ENCODE measurements around the gene NCOA7. TPM values are rescaled to one million over a fixed set of nuclear protein-coding genes. Genes with fewer than 3 reads are reported as not detected.

Gene NCOA7
- polyA plus RNA-seq, 1 of the 3 experiments (the other 2 are of a cell fraction): 16.3 TPM

DNA sequence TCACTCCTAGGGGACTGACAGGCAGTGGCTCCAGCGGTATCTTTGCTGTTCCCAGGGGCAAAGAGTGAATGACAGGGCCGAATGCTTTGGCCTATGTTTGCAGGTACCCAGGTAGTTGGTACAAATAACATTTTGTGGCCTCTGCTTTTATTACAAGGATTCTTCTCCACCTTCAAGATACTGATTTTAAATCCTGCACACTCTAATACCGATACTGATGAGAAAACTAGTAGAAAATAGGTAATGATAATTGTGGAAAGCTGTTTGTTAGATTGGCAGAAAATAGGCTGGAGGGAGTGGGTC is 166.6 kb downstream of the NCOA7 start:
- peaks cover 4% of the 10 kb centered on the region for H3F3A ChIP-seq (replicated peaks; ENCODE audit: insufficient read depth)
- POLR2A ChIA-PET: interaction anchor here (1.8 to 2.9 kb wide), 2 partner anchors 167 to 176 kb away, joined by 17 to 44 read pairs; partner anchors contain the start of gene NCOA7
- 9% methylated on average over 3 of the region's 3 CpGs for WGBS (ENCODE audit: low lambda C conversion rate)

GRCh38 chr6:125957845-125958244 is 167.1 kb downstream of the NCOA7 start:
- peaks cover 0 to 2% of the 10 kb centered on the region in 2 experiments for H3K36me3 ChIP-seq (replicated peaks in 1 of 2; ENCODE audit: control insufficient read depth in 1 of 2, insufficient read depth in 2 of 2, low read length in 1 of 2)
- H3F3A ChIP-seq (replicated peaks; ENCODE audit: insufficient read depth): peaks cover 4% of the 10 kb centered on the region
- H3K4me2 ChIP-seq: peak overlapping the region; percentile 92
- H2AFZ ChIP-seq (ENCODE audit: low read depth): peak overlapping the region; percentile 90; the same call in 1 of the 2 replicates
- DNase-seq: no peak
- POLR2A ChIA-PET: interaction anchor here (1.8 to 2.9 kb wide), 2 partner anchors 167 to 177 kb away, joined by 17 to 44 read pairs; partner anchors contain the start of gene NCOA7
- no peaks in the 10 kb centered on the region for H4K20me1 ChIP-seq (ENCODE audit: insufficient read depth)
- no peak overlapping the region for H3K27ac ChIP-seq (ENCODE audit: low read depth in 2 of 2, low read length in 1 of 2)
- H3K9ac ChIP-seq: no peak overlapping the region; the same call in 1 of the 2 replicates
- no peaks in the 10 kb centered on the region for H3K9me3 ChIP-seq
- WGBS (ENCODE audit: low lambda C conversion rate): 61% methylated on average over 4 of the region's 4 CpGs
- no peaks in the 10 kb centered on the region for H3K9me2 ChIP-seq
- peaks cover 14% of the 10 kb centered on the region; the same call in 1 of the 2 replicates for H3K79me2 ChIP-seq (ENCODE audit: insufficient read depth)
- CTCF ChIA-PET: interaction anchor here (0.6 to 6.4 kb wide), 17 partner anchors 8 to 644 kb away, joined by 3 to 65 read pairs (median 7); partner anchors contain the start of genes NCOA7 and TRMT11
- peaks cover 8% of the 10 kb centered on the region in 2 experiments; a peak in 3 of 4 replicates for H3K4me1 ChIP-seq (ENCODE audit: control insufficient read depth in 1 of 2, insufficient read depth in 2 of 2, low read depth in 1 of 2, low read length in 1 of 2)
- peak overlapping the region in 1 of 2 experiments; percentile 96; a peak in 3 of 4 replicates for H3K4me3 ChIP-seq (ENCODE audit: low read depth in 2 of 2, low read length in 1 of 2)
- H3K27me3 ChIP-seq (ENCODE audit: insufficient read depth): no peaks in the 10 kb centered on the region
- no peak for TF ChIP-seq POLR2AphosphoS5 (IDR thresholded peaks at IDR 0.05; ENCODE audit: low read depth, low read length)
- TF ChIP-seq, protein P1, sequence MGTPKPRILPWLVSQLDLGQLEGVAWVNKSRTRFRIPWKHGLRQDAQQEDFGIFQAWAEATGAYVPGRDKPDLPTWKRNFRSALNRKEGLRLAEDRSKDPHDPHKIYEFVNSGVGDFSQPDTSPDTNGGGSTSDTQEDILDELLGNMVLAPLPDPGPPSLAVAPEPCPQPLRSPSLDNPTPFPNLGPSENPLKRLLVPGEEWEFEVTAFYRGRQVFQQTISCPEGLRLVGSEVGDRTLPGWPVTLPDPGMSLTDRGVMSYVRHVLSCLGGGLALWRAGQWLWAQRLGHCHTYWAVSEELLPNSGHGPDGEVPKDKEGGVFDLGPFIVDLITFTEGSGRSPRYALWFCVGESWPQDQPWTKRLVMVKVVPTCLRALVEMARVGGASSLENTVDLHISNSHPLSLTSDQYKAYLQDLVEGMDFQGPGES (IDR thresholded peaks at IDR 0.05; ENCODE audit: low read depth, low read length): no peak
- TF ChIP-seq GATA2 (CRISPR knock-in tag; IDR thresholded peaks at IDR 0.05): no peak
- no peak for TF ChIP-seq REST (IDR thresholded peaks at IDR 0.05; ENCODE audit: low read depth, low read length)
- no peak for TF ChIP-seq TEAD4 (IDR thresholded peaks at IDR 0.05; ENCODE audit: borderline replicate concordance, insufficient read depth)
- no peak for TF ChIP-seq MAX (IDR thresholded peaks at IDR 0.05; ENCODE audit: low read depth)
- TF ChIP-seq FOSL2 (IDR thresholded peaks at IDR 0.05; ENCODE audit: borderline replicate concordance, low read depth): no peak
- TF ChIP-seq, protein P2, sequence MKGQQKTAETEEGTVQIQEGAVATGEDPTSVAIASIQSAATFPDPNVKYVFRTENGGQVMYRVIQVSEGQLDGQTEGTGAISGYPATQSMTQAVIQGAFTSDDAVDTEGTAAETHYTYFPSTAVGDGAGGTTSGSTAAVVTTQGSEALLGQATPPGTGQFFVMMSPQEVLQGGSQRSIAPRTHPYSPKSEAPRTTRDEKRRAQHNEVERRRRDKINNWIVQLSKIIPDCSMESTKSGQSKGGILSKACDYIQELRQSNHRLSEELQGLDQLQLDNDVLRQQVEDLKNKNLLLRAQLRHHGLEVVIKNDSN (IDR thresholded peaks at IDR 0.05; ENCODE audit: borderline replicate concordance, low read depth): no peak; the same call in 1 of the 2 replicates
- no peak for TF ChIP-seq JUND (IDR thresholded peaks at IDR 0.05)
- no peak for TF ChIP-seq ZBTB33 (IDR thresholded peaks at IDR 0.05; ENCODE audit: borderline replicate concordance, low read depth)
- no peak for TF ChIP-seq SIN3A (IDR thresholded peaks at IDR 0.05; ENCODE audit: borderline replicate concordance, low read depth, low read length)
- TF ChIP-seq CHD2 (IDR thresholded peaks at IDR 0.05; ENCODE audit: low read length, partially characterized antibody): no peak
- no peak for TF ChIP-seq NRF1 (IDR thresholded peaks at IDR 0.05; ENCODE audit: low read depth, low read length)
- TF ChIP-seq MXI1 (IDR thresholded peaks at IDR 0.05; ENCODE audit: low read depth, low read length): no peak

More for the DNA sequence above, 166.6 kb downstream of the NCOA7 start:
- Histone ChIP-seq H3K9me3 (no peaks in the 10 kb centered on the region), H3K27me3 (ENCODE audit: insufficient read depth) (no peaks in the 10 kb centered on the region), H3K9me2 (no peaks in the 10 kb centered on the region), H3K9ac (peak overlapping the region; percentile 92), H3K4me3 (ENCODE audit: low read depth in 2 of 2, low read length in 1 of 2) (peak overlapping the region; percentile 79 to 96), H2AFZ (ENCODE audit: low read depth) (peak overlapping the region; percentile 90), H3K4me1 (ENCODE audit: control insufficient read depth in 1 of 2, insufficient read depth in 2 of 2, low read depth in 1 of 2, low read length in 1 of 2) (peaks cover 7 to 8% of the 10 kb centered on the region in 2 experiments; a peak in 3 of 4 replicates), H3K27ac (ENCODE audit: low read depth in 2 of 2, low read length in 1 of 2) (peak overlapping the region; percentile 68 to 90; a peak in 3 of 4 replicates), H3K36me3 (replicated peaks in 1 of 2; ENCODE audit: control insufficient read depth in 1 of 2, insufficient read depth in 2 of 2, low read length in 1 of 2) (peaks cover 0 to 2% of the 10 kb centered on the region in 2 experiments), H3K4me2 (peak overlapping the region; percentile 92), H3K79me2 (ENCODE audit: insufficient read depth) (peaks cover 14% of the 10 kb centered on the region; the same call in 1 of the 2 replicates), H4K20me1 (ENCODE audit: insufficient read depth) (no peaks in the 10 kb centered on the region)
- CTCF ChIA-PET: interaction anchor here (0.6 to 6.4 kb wide), 33 partner anchors 8 to 653 kb away, joined by 3 to 65 read pairs (median 4); partner anchors contain the start of genes NCOA7 and TRMT11
- DNase-seq: no peak
- TF ChIP-seq GATA2 (CRISPR knock-in tag; IDR thresholded peaks at IDR 0.05) (no peak), GABPA (IDR thresholded peaks at IDR 0.05; ENCODE audit: low read depth) (no peak), SMC3 (IDR thresholded peaks at IDR 0.05; ENCODE audit: low read depth, low read length) (no peak), ELF1 (IDR thresholded peaks at IDR 0.05) (no peak), JUND (IDR thresholded peaks at IDR 0.05) (no peak)
- TF ChIP-seq, protein P1 (IDR thresholded peaks at IDR 0.05; ENCODE audit: low read depth, low read length): no peak

All from SK-N-SH (cell line).